Nephron (organoid): ENCODE measurements around the gene AOPEP.
"Not testable (repeated sequence)": the region's sequence is repeated elsewhere in the genome, so short reads cannot be mapped to it uniquely, and the experiment has no call there.

Source experiments
- H3K27ac Mint-ChIP-seq, 3 experiments: 2 replicates each; pipeline ENCODE4 v1.8.0; 2020; ENCODE audit warnings: mixed read lengths in 3 of 3, mild to moderate bottlenecking in 2 of 3, moderate library complexity in 1 of 3
- H3K27me3 Mint-ChIP-seq: 2 replicates; pipeline ENCODE4 v1.8.0; 2021; ENCODE audit warnings: low read depth, mild to moderate bottlenecking, moderate library complexity, mixed read lengths
- H3K36me3 Mint-ChIP-seq: 2 replicates; pipeline ENCODE4 v1.8.0; 2020; ENCODE audit warnings: low read depth, mixed read lengths
- H3K4me1 Mint-ChIP-seq: 2 replicates; pipeline ENCODE4 v1.8.0; 2020; ENCODE audit warnings: mixed read lengths
- H3K4me3 Mint-ChIP-seq, 3 experiments: 2 replicates each; pipeline ENCODE4 v1.8.0; 2020; ENCODE audit warnings: mild to moderate bottlenecking in 3 of 3, mixed read lengths in 3 of 3, moderate library complexity in 2 of 3
- H3K9me3 Mint-ChIP-seq: 2 replicates; pipeline ENCODE4 v1.8.0; 2020; ENCODE audit warnings: mixed read lengths
- CTCF ChIP-seq, 3 experiments: fragments of 200-600 bp; sonication (generic); IDR thresholded peaks; one replicate each; pipeline ENCODE4 v1.5.0; 2021; ENCODE audit warnings: antibody characterized with exemption in 3 of 3; ENCODE audit not compliant: unreplicated experiment in 3 of 3

AOPEP gene

GRCh38 chr9:94951324-94952135, 225.0 kb downstream of the AOPEP start:
- H3K27ac Mint-ChIP-seq: peak overlapping the region; percentile 38 to 82 (median 69)
- no peak for TF ChIP-seq CTCF (IDR thresholded peaks at IDR 0.05; ENCODE audit: unreplicated experiment in 3 of 3)
- H3K36me3 Mint-ChIP-seq: peaks cover 21% of the 10 kb centered on the region
- no peak overlapping the region for H3K4me3 Mint-ChIP-seq
- peaks cover 58% of the 10 kb centered on the region for H3K4me1 Mint-ChIP-seq
- no peaks in the 10 kb centered on the region for H3K27me3 Mint-ChIP-seq
- H3K9me3 Mint-ChIP-seq: no peaks in the 10 kb centered on the region

- Mint-ChIP-seq H3K27me3 (no peaks in the 10 kb centered on the region), H3K4me1 (peaks cover 56% of the 10 kb centered on the region), H3K27ac (peak overlapping the region; percentile 19 to 72 (median 68)), H3K4me3 (no peak overlapping the region), H3K9me3 (no peaks in the 10 kb centered on the region), H3K36me3 (peaks cover 29% of the 10 kb centered on the region)
- TF ChIP-seq CTCF (IDR thresholded peaks at IDR 0.05; ENCODE audit: unreplicated experiment in 3 of 3): no peak
Observed at GRCh38 chr9:94952565-94953373, 226.3 kb downstream of the AOPEP start.

- Mint-ChIP-seq H3K36me3 (peaks cover 42% of the 10 kb centered on the region), H3K4me3 (no peak overlapping the region), H3K27ac (peak overlapping the region in 2 of 3 experiments; percentile 8 to 11)
Observed at GRCh38 chr9:94956731-94957130, 230.2 kb downstream of the AOPEP start.

GRCh38 chr9:94960964-94961363, 234.5 kb downstream of the AOPEP start:
- H3K36me3 Mint-ChIP-seq: peaks cover 41% of the 10 kb centered on the region
- peak overlapping the region; percentile 58 to 88 (median 76) for H3K27ac Mint-ChIP-seq
- H3K4me1 Mint-ChIP-seq: peaks cover 13% of the 10 kb centered on the region
- no peaks in the 10 kb centered on the region for H3K9me3 Mint-ChIP-seq
- H3K27me3 Mint-ChIP-seq: no peaks in the 10 kb centered on the region
- TF ChIP-seq CTCF (IDR thresholded peaks at IDR 0.05; ENCODE audit: unreplicated experiment in 3 of 3): no peak
- H3K4me3 Mint-ChIP-seq: no peak overlapping the region

More at GRCh38 chr9:94956731-94957130, 230.2 kb downstream of the AOPEP start:
- no peak for TF ChIP-seq CTCF (IDR thresholded peaks at IDR 0.05; ENCODE audit: unreplicated experiment in 3 of 3)
- no peaks in the 10 kb centered on the region for H3K27me3 Mint-ChIP-seq
- H3K4me1 Mint-ChIP-seq: peaks cover 30% of the 10 kb centered on the region
- H3K9me3 Mint-ChIP-seq: no peaks in the 10 kb centered on the region

- peaks cover 13% of the 10 kb centered on the region for H3K4me1 Mint-ChIP-seq
- H3K27ac Mint-ChIP-seq: peak overlapping the region; percentile 58 to 88 (median 76)
- no peaks in the 10 kb centered on the region for H3K27me3 Mint-ChIP-seq
- H3K4me3 Mint-ChIP-seq: no peak overlapping the region
- no peaks in the 10 kb centered on the region for H3K9me3 Mint-ChIP-seq
- no peak for TF ChIP-seq CTCF (IDR thresholded peaks at IDR 0.05; ENCODE audit: unreplicated experiment in 3 of 3)
- peaks cover 32% of the 10 kb centered on the region for H3K36me3 Mint-ChIP-seq
Observed at GRCh38 chr9:94961870-94962269, 235.4 kb downstream of the AOPEP start.

GRCh38 chr9:94965631-94966030, 239.1 kb downstream of the AOPEP start:
- H3K4me3 Mint-ChIP-seq, H3K9me3 Mint-ChIP-seq, H3K27ac Mint-ChIP-seq, H3K27me3 Mint-ChIP-seq: not testable (repeated sequence)
- Mint-ChIP-seq H3K4me1 (peaks cover 22% of the 10 kb centered on the region), H3K36me3 (peaks cover 28% of the 10 kb centered on the region)

- not testable (repeated sequence) for H3K27me3 Mint-ChIP-seq
- H3K4me1 Mint-ChIP-seq: peaks cover 27% of the 10 kb centered on the region
Observed at GRCh38 chr9:94966046-94966445, 239.5 kb downstream of the AOPEP start.

More at GRCh38 chr9:94966046-94966445, 239.5 kb downstream of the AOPEP start:
- H3K27ac Mint-ChIP-seq, H3K4me3 Mint-ChIP-seq, H3K9me3 Mint-ChIP-seq: not testable (repeated sequence)
- H3K36me3 Mint-ChIP-seq: peaks cover 26% of the 10 kb centered on the region
